Bronchial epithelial cell (primary cell): Measurements from ENCODE around the gene CFAP299. TPM values are rescaled to one million over a fixed set of nuclear protein-coding genes. Genes with fewer than 3 reads are reported as not detected.

Source experiments
- DNase-seq: peaks from one replicate; pipeline ENCODE4 v3.0.0-alpha.2; 2010; ENCODE audit warnings: low read depth
- FAIRE-seq: peaks from 2 replicates; lab custom pipeline; 2011; peaks lifted over from hg19 to GRCh38; lab: Jason Lieb, UNC
- H3K27me3 ChIP-seq: 2 replicates; pipeline ENCODE4 v1.5.1; 2011; ENCODE audit warnings: low read length; ENCODE audit not compliant: control insufficient read depth, insufficient read depth
- H3K36me3 ChIP-seq: 2 replicates; pipeline ENCODE4 v1.5.1; 2011; ENCODE audit warnings: low read length; ENCODE audit not compliant: control insufficient read depth, insufficient read depth
- H3K4me3 ChIP-seq: 2 replicates; pipeline ENCODE4 v1.5.1; 2011; ENCODE audit warnings: mild to moderate bottlenecking, low read depth, low read length, control low read depth
- CTCF ChIP-seq: IDR thresholded peaks from 2 replicates; pipeline ENCODE4 v1.5.1; 2011; ENCODE audit warnings: mild to moderate bottlenecking, moderate library complexity, low read length, control low read depth, inconsistent platforms; ENCODE audit not compliant: insufficient read depth, severe bottlenecking
- total RNA-seq: library from RNA; depleted of rRNA; stranded (reverse); fragments of >200 nt; gene quantifications from 2 replicates; pipeline ENCODE4 v1.2.1, GENCODE V29; 2014

The CFAP299 gene
- total RNA-seq, 1 donor from 2014 or later = 0.26 TPM

DNA sequence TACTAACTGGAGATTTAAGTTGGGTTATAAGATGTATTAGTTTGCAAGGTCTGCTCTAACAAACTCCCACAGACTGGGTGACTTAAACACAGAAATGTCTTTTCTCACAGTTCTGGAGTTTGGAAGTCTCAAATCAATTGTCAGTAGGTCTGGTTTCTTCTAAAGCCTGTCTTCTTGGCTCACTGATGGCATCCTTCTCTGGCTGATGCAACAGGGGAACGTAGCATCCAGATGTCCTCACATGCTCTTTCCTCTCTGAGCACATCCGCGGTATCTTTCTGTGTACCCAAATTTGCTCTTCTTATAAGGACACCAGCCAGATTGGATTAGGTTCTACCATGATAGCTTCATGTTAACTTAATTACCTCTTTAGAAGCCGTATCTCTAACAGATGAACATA, 631.8 kb downstream of the CFAP299 start:
- TF ChIP-seq CTCF = no peak

GRCh38 chr4:80980239-80980638, 644.7 kb downstream of the CFAP299 start:
- DNase-seq (no peak), FAIRE-seq (no peak)
- Histone ChIP-seq H3K4me3 (no peak overlapping the region), H3K36me3 (no peaks in the 10 kb centered on the region), H3K27me3 (peaks cover 2% of the 10 kb centered on the region)
- no peak for TF ChIP-seq CTCF

More for the DNA sequence above, 631.8 kb downstream of the CFAP299 start:
- Histone ChIP-seq H3K27me3 (no peaks in the 10 kb centered on the region), H3K4me3 (no peak overlapping the region), H3K36me3 (no peaks in the 10 kb centered on the region)
- FAIRE-seq = no peak
- DNase-seq = no peak

GRCh38 chr4:80986011-80986410, 650.5 kb downstream of the CFAP299 start:
- Histone ChIP-seq H3K36me3 (no peaks in the 10 kb centered on the region), H3K27me3 (no peaks in the 10 kb centered on the region), H3K4me3 (no peak overlapping the region)
- DNase-seq (no peak), FAIRE-seq (no peak)
- no peak for TF ChIP-seq CTCF

DNA sequence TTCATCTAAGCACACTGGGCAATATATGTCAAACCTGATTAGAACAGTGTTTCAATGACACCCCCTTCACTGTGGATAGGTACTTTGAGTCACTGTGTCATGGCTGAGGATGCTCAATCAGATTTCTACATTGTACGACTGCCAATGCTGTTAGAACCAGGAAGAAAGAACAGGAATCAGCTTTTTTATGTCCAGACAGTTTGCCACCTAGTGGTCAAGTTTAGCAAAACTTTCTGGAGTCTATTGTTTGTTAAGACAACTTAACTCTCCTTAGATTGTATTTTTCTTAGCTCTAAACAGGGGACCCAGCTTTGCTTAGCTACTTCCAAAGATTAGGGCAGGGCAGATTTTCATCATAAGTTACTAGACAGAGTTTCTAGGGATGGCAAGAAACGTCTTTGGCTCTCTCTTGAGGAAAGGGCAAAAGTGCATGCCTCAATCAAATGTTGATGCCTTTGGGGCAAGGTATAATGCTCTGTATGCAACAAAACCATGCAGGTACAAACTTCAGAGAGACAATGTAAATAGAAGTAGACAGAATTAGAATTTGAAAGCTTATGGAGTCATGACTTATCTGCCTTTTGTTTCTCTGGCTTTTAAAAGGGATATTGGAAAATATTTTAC, 654.5 kb downstream of the CFAP299 start:
- peak; percentile 65 for DNase-seq
- H3K4me3 ChIP-seq = no peak overlapping the region
- TF ChIP-seq CTCF = peak; percentile 63
- no peak for FAIRE-seq
- H3K27me3 ChIP-seq = no peaks in the 10 kb centered on the region
- no peaks in the 10 kb centered on the region for H3K36me3 ChIP-seq

- FAIRE-seq (no peak), DNase-seq (no peak)
- no peak for TF ChIP-seq CTCF
- Histone ChIP-seq H3K27me3 (no peaks in the 10 kb centered on the region), H3K36me3 (no peaks in the 10 kb centered on the region), H3K4me3 (no peak overlapping the region)
Observed at GRCh38 chr4:80990851-80991250, 655.3 kb downstream of the CFAP299 start.

GRCh38 chr4:80999943-81000342, 664.4 kb downstream of the CFAP299 start:
- DNase-seq = no peak
- FAIRE-seq = no peak
- no peaks in the 10 kb centered on the region for H3K27me3 ChIP-seq

More at GRCh38 chr4:80999943-81000342, 664.4 kb downstream of the CFAP299 start:
- Histone ChIP-seq H3K4me3 (no peak overlapping the region), H3K36me3 (no peaks in the 10 kb centered on the region)
- TF ChIP-seq CTCF = no peak
